Left lung (tissue), 10 donors: Measurements from ENCODE around the gene TLCD5. TPM values are rescaled to one million over a fixed set of nuclear protein-coding genes. Genes with fewer than 3 reads are reported as not detected.

ENCODE experiments used
- ATAC-seq: fragments of 200-7000 bp; cut with Tn5 transposase; one replicate; pipeline ENCODE4 v1.9.1; 2020; ENCODE audit warnings: moderate library complexity
- DNase-seq, 4 donors: peaks; one replicate each; pipeline ENCODE4 v3.0.0-alpha.2; 2013 to 2020
- H3K27ac ChIP-seq, 2 donors: fragments of 200-600 bp; sonication (generic) in 1 of 2; one replicate each; pipeline versions ENCODE4 v1.5.0 to v1.8.0; 2020 to 2021
- H3K27me3 ChIP-seq, 2 donors: fragments of 200-600 bp; sonication (generic) in 1 of 2; one replicate each; pipeline versions ENCODE4 v1.5.0 to v1.8.0; 2020 to 2021
- H3K36me3 ChIP-seq, 2 donors: fragments of 200-600 bp; sonication (generic) in 1 of 2; one replicate each; pipeline versions ENCODE4 v1.5.0 to v1.8.0; 2020 to 2021
- H3K4me1 ChIP-seq, 2 donors: fragments of 200-600 bp; one replicate each; pipeline ENCODE4 v1.8.0; 2021
- H3K4me3 ChIP-seq, 2 donors: fragments of 200-600 bp; sonication (generic) in 1 of 2; one replicate each; pipeline versions ENCODE4 v1.5.0 to v1.8.0; 2020 to 2021; ENCODE audit warnings: mild to moderate bottlenecking in 1 of 2
- H3K9me3 ChIP-seq, 2 donors: fragments of 200-600 bp; sonication (generic) in 1 of 2; one replicate each; pipeline versions ENCODE4 v1.5.0 to v1.8.0; 2020 to 2021
- CTCF ChIP-seq, 2 donors: fragments of 200-600 bp; sonication (generic) in 1 of 2; IDR thresholded peaks; one replicate each; pipeline versions ENCODE4 v1.5.0 to v1.8.0; 2021; ENCODE audit warnings: antibody characterized with exemption in 2 of 2
- intact Hi-C, 2 donors: fragments of 100-400 bp; cut with DNase I; formaldehyde crosslinking; loops; one replicate each; pipeline versions ENCODE4 v1.11.2 to v1.14.2; 2022
- polyA plus RNA-seq, 6 donors: library from polyadenylated mRNA; unstranded; fragments of 120-200 nt; gene quantifications; one replicate each; pipeline ENCODE4 v1.2.1, GENCODE V29; 2013; ENCODE audit not compliant: insufficient read length in 6 of 6
- total RNA-seq, 2 donors: library from RNA; stranded (reverse); fragmentation: NEBNext Ultra II Directional; extraction: Animal tissue kit (Norgen Biotek cat#: 25700); gene quantifications; one replicate each; pipeline ENCODE4 v1.2.1, GENCODE V29; 2021
- donor health status: DM: no; HTN: yes; CAD: no.
- donor health status: DM: no; HTN: no; CAD: no.

Gene TLCD5
- total and polyA plus RNA-seq, 8 donors = 5.2 to 19.0 (median 17.2) TPM

- peaks cover 0 to 56% of the 10 kb centered on the region in 2 donors for H3K27me3 ChIP-seq
These were observed 34.1 kb upstream of the TLCD5 start for GRCh38 chr11:120290956-120291355.

GRCh38 chr11:120293038-120293800 is 31.9 kb upstream of the TLCD5 start:
- intact Hi-C loops = no loop called here
- Histone ChIP-seq H3K27me3 (peaks cover 0 to 62% of the 10 kb centered on the region in 2 donors), H3K4me3 (no peak overlapping the region), H3K4me1 (no peaks in the 10 kb centered on the region), H3K27ac (no peak overlapping the region), H3K36me3 (no peaks in the 10 kb centered on the region), H3K9me3 (no peaks in the 10 kb centered on the region)
- no peak for TF ChIP-seq CTCF (IDR thresholded peaks at IDR 0.05)
- DNase-seq = no peak
- ATAC-seq = no peak

More at GRCh38 chr11:120290956-120291355, 34.1 kb upstream of the TLCD5 start:
- Histone ChIP-seq H3K36me3 (no peaks in the 10 kb centered on the region), H3K27ac (no peak overlapping the region), H3K4me1 (no peaks in the 10 kb centered on the region), H3K4me3 (no peak overlapping the region), H3K9me3 (no peaks in the 10 kb centered on the region)
- ATAC-seq (no peak), DNase-seq (no peak)
- intact Hi-C loops = no loop called here
- TF ChIP-seq CTCF (IDR thresholded peaks at IDR 0.05) = no peak

GRCh38 chr11:120294096-120294495 is 31.0 kb upstream of the TLCD5 start:
- H3K9me3 ChIP-seq = no peaks in the 10 kb centered on the region
- TF ChIP-seq CTCF (IDR thresholded peaks at IDR 0.05) = no peak
- peaks cover 0 to 67% of the 10 kb centered on the region in 2 donors for H3K27me3 ChIP-seq
- no peaks in the 10 kb centered on the region for H3K4me1 ChIP-seq
- DNase-seq = no peak
- no peak overlapping the region for H3K27ac ChIP-seq
- intact Hi-C loops = no loop called here
- ATAC-seq = no peak
- H3K4me3 ChIP-seq = no peak overlapping the region
- H3K36me3 ChIP-seq = no peaks in the 10 kb centered on the region

- H3K4me3 ChIP-seq = no peak overlapping the region
- peaks cover 0 to 2% of the 10 kb centered on the region in 2 donors for H3K4me1 ChIP-seq
- intact Hi-C loops = loop anchor here in 1 of 2 donors (5.0 kb wide), 1 partner anchor 123 kb away; no protein-coding TSS in a partner anchor
- DNase-seq = no peak
- H3K36me3 ChIP-seq = no peaks in the 10 kb centered on the region
- no peak for ATAC-seq
- no peaks in the 10 kb centered on the region for H3K9me3 ChIP-seq
- no peak for TF ChIP-seq CTCF (IDR thresholded peaks at IDR 0.05)
- peaks cover 0 to 62% of the 10 kb centered on the region in 2 donors for H3K27me3 ChIP-seq
- no peak overlapping the region for H3K27ac ChIP-seq
These were observed 30.0 kb upstream of the TLCD5 start for GRCh38 chr11:120295099-120295498.

GRCh38 chr11:120296554-120296953 is 28.5 kb upstream of the TLCD5 start:
- ATAC-seq (no peak), DNase-seq (no peak)
- no peak overlapping the region for H3K4me3 ChIP-seq
- no peak for TF ChIP-seq CTCF (IDR thresholded peaks at IDR 0.05)
- H3K27me3 ChIP-seq = peaks cover 0 to 60% of the 10 kb centered on the region in 2 donors
- no peaks in the 10 kb centered on the region for H3K36me3 ChIP-seq
- peaks cover 0 to 2% of the 10 kb centered on the region in 2 donors for H3K4me1 ChIP-seq
- H3K27ac ChIP-seq = no peak overlapping the region
- no peaks in the 10 kb centered on the region for H3K9me3 ChIP-seq
- intact Hi-C loops = loop anchor here in 1 of 2 donors (5.0 kb wide), 1 partner anchor 124 kb away; no protein-coding TSS in a partner anchor
